ENCODE measurements around the gene CEACAM1.
A peak's percentile ranks its signal among the peaks of the same experiment; 100 is the strongest.
"Not testable (repeated sequence)": the region's sequence is repeated elsewhere in the genome, so short reads cannot be mapped to it uniquely, and the experiment has no call there.

Gene CEACAM1

GRCh38 chr19:42466521-42467182 lies 61.6 kb downstream of the CEACAM1 start:
- Mint-ChIP-seq H3K27ac (peak overlapping the region; percentile 64), H3K27me3 (ENCODE audit: low read depth) (no peaks in the 10 kb centered on the region), H3K4me1 (ENCODE audit: low read depth) (peaks cover 21% of the 10 kb centered on the region), H3K9me3 (no peaks in the 10 kb centered on the region), H3K36me3 (ENCODE audit: low read depth) (no peaks in the 10 kb centered on the region), H3K4me3 (peak overlapping the region; percentile 29)

GRCh38 chr19:42465827-42466280 lies 62.4 kb downstream of the CEACAM1 start:
- no peaks in the 10 kb centered on the region for H3K36me3 Mint-ChIP-seq (ENCODE audit: low read depth)
- no peaks in the 10 kb centered on the region for H3K27me3 Mint-ChIP-seq (ENCODE audit: low read depth)
- H3K4me3 Mint-ChIP-seq = no peak overlapping the region
- no peaks in the 10 kb centered on the region for H3K9me3 Mint-ChIP-seq
- peaks cover 21% of the 10 kb centered on the region for H3K4me1 Mint-ChIP-seq (ENCODE audit: low read depth)
- no peak overlapping the region for H3K27ac Mint-ChIP-seq

- Mint-ChIP-seq H3K4me1 (ENCODE audit: low read depth) (peaks cover 12% of the 10 kb centered on the region), H3K27me3 (ENCODE audit: low read depth) (no peaks in the 10 kb centered on the region), H3K27ac (no peak overlapping the region), H3K36me3 (ENCODE audit: low read depth) (no peaks in the 10 kb centered on the region), H3K9me3 (no peaks in the 10 kb centered on the region), H3K4me3 (no peak overlapping the region)
These were observed 66.5 kb downstream of the CEACAM1 start for GRCh38 chr19:42461700-42462324.

- not testable (repeated sequence) for H3K9me3 Mint-ChIP-seq; H3K36me3 Mint-ChIP-seq (ENCODE audit: low read depth); H3K4me3 Mint-ChIP-seq; H3K27me3 Mint-ChIP-seq (ENCODE audit: low read depth); H3K27ac Mint-ChIP-seq; H3K4me1 Mint-ChIP-seq (ENCODE audit: low read depth)
These were observed 67.0 kb downstream of the CEACAM1 start for GRCh38 chr19:42461231-42461630.

GRCh38 chr19:42459926-42460325 lies 68.4 kb downstream of the CEACAM1 start:
- H3K27me3 Mint-ChIP-seq (ENCODE audit: low read depth) = no peaks in the 10 kb centered on the region

More at GRCh38 chr19:42459926-42460325, 68.4 kb downstream of the CEACAM1 start:
- no peak overlapping the region for H3K4me3 Mint-ChIP-seq
- peaks cover 6% of the 10 kb centered on the region for H3K4me1 Mint-ChIP-seq (ENCODE audit: low read depth)
- H3K9me3 Mint-ChIP-seq = no peaks in the 10 kb centered on the region
- H3K36me3 Mint-ChIP-seq (ENCODE audit: low read depth) = no peaks in the 10 kb centered on the region
- no peak overlapping the region for H3K27ac Mint-ChIP-seq
